ENCODE data around the gene OTX2.

GRCh38 chr14:56841611-56842010 is 31.3 kb upstream of the OTX2 start:
- no peak for TF ChIP-seq TAF1 (IDR thresholded peaks at IDR 0.05; ENCODE audit: borderline replicate concordance, insufficient read depth, low read length)
- TF ChIP-seq POLR2AphosphoS5 (IDR thresholded peaks at IDR 0.05; ENCODE audit: low read depth, low read length), result no peak
- TF ChIP-seq REST (IDR thresholded peaks at IDR 0.05; ENCODE audit: insufficient read depth in 1 of 2, low read depth in 2 of 2, low read length in 2 of 2), result no peak
- TF ChIP-seq SIN3A (IDR thresholded peaks at IDR 0.05; ENCODE audit: borderline replicate concordance, insufficient read depth, low read length), result no peak
- TF ChIP-seq FOXP2 (optimal IDR thresholded peaks at IDR 0.05; ENCODE audit: borderline replicate concordance, extremely low read depth, extremely low read length, insufficient read depth), result no peak

Data from PFSK-1 (cell line).